ENCODE measurements around the gene STK17A. TPM values are rescaled to one million over a fixed set of nuclear protein-coding genes. Genes with fewer than 3 reads are reported as not detected.

The STK17A gene
- polyA plus RNA-seq, 1 of the 3 experiments (the other 2 are of a cell fraction) = 47.8 TPM

GRCh38 chr7:43653891-43654504 is 71.1 kb downstream of the STK17A start:
- DNase-seq = no peak
- Histone ChIP-seq H3K9me3 (no peaks in the 10 kb centered on the region), H3K9ac (no peak overlapping the region), H3K9me2 (no peaks in the 10 kb centered on the region), H3K27ac (ENCODE audit: low read depth in 2 of 2, low read length in 1 of 2) (peak overlapping the region in 1 of 2 experiments; percentile 35; a peak in 1 of 4 replicates), H3K4me2 (no peak overlapping the region), H2AFZ (ENCODE audit: low read depth) (no peak overlapping the region), H3K4me3 (ENCODE audit: low read depth in 2 of 2, low read length in 1 of 2) (no peak overlapping the region), H3K27me3 (ENCODE audit: insufficient read depth) (no peaks in the 10 kb centered on the region), H3K79me2 (ENCODE audit: insufficient read depth) (peaks cover 88% of the 10 kb centered on the region), H3F3A (replicated peaks; ENCODE audit: insufficient read depth) (peaks cover 41% of the 10 kb centered on the region), H3K36me3 (replicated peaks in 1 of 2; ENCODE audit: control insufficient read depth in 1 of 2, insufficient read depth in 2 of 2, low read length in 1 of 2) (peaks cover 2 to 39% of the 10 kb centered on the region in 2 experiments), H3K4me1 (ENCODE audit: control insufficient read depth in 1 of 2, insufficient read depth in 2 of 2, low read depth in 1 of 2, low read length in 1 of 2) (peaks cover 31 to 58% of the 10 kb centered on the region in 2 experiments), H4K20me1 (ENCODE audit: insufficient read depth) (no peaks in the 10 kb centered on the region)
- POLR2A ChIA-PET = no interaction called here
- WGBS (ENCODE audit: low lambda C conversion rate) = 96% methylated on average over 4 of the region's 4 CpGs
- CTCF ChIA-PET = interaction anchor here (0.9 to 1.4 kb wide), 3 partner anchors 11 to 71 kb away, joined by 4 to 5 read pairs (median 5); partner anchors contain the start of gene STK17A
- TF ChIP-seq USF1 (IDR thresholded peaks at IDR 0.05; ENCODE audit: borderline replicate concordance, low read depth) = no peak
- no peak for TF ChIP-seq GATA2 (CRISPR knock-in tag; IDR thresholded peaks at IDR 0.05)
- no peak for TF ChIP-seq TCF12 (IDR thresholded peaks at IDR 0.05)
- TF ChIP-seq POLR2AphosphoS5 (IDR thresholded peaks at IDR 0.05; ENCODE audit: low read depth, low read length) = no peak
- no peak for TF ChIP-seq REST (IDR thresholded peaks at IDR 0.05; ENCODE audit: low read depth, low read length)
- no peak for TF ChIP-seq ELF1 (IDR thresholded peaks at IDR 0.05)
- no peak for TF ChIP-seq NRF1 (IDR thresholded peaks at IDR 0.05; ENCODE audit: low read depth, low read length)
- TF ChIP-seq MAX (IDR thresholded peaks at IDR 0.05; ENCODE audit: low read depth) = no peak
- TF ChIP-seq MXI1 (IDR thresholded peaks at IDR 0.05; ENCODE audit: low read depth, low read length) = no peak
- TF ChIP-seq TAF1 (IDR thresholded peaks at IDR 0.05; ENCODE audit: borderline replicate concordance, low read depth, low read length) = no peak
- no peak for TF ChIP-seq CTCF (IDR thresholded peaks at IDR 0.05)
- TF ChIP-seq RFX5 (IDR thresholded peaks at IDR 0.05; ENCODE audit: low read length) = no peak
- no peak for TF ChIP-seq TEAD4 (IDR thresholded peaks at IDR 0.05; ENCODE audit: borderline replicate concordance, insufficient read depth)
- no peak for TF ChIP-seq NFIC (IDR thresholded peaks at IDR 0.05; ENCODE audit: borderline replicate concordance)
- TF ChIP-seq SMC3 (IDR thresholded peaks at IDR 0.05; ENCODE audit: low read depth, low read length) = no peak
- TF ChIP-seq IRF3 (IDR thresholded peaks at IDR 0.05; ENCODE audit: low read depth, low read length) = no peak
- no peak for TF ChIP-seq EZH2phosphoT487 (IDR thresholded peaks at IDR 0.05; ENCODE audit: borderline replicate concordance, low read depth)
